Activated CD4-positive, alpha-beta T cell treated with anti-CD3 and anti-CD28 coated beads for 36 hours (primary cell): ENCODE data around the gene PUSL1. TPM values are rescaled to one million over a fixed set of nuclear protein-coding genes. Genes with fewer than 3 reads are reported as not detected.

Experiments
- microRNA-seq: library from miRNA; unstranded; fragments of <30 nt; microRNA quantifications from one replicate; pipeline ENCODE4 v1.2.0, GENCODE V29; 2021; ENCODE audit warnings: borderline replicate concordance
- total RNA-seq, 2 experiments: library from RNA; stranded (reverse); gene quantifications; one replicate each; pipeline ENCODE4 v1.2.3, GENCODE V29; 2021

PUSL1 gene
- total RNA-seq, 2 experiments from 2014 or later: 13.7 to 18.0 TPM

Small RNA genes lying within 50 kb of the gene (microRNA-seq; reads per million reads assigned to microRNA genes)
- gene MIR6726: 3.9 reads per million, percentile 7 among the genes with 10 or more reads in this experiment
- 1.1 reads per million for gene MIR6727
- not detected for gene MIR6808

Other genes with a start within 250 kb of the PUSL1 start
- gene RNF223, start 234.3 kb upstream of the PUSL1 start, total RNA-seq: not detected
- gene C1orf159, start 192.5 kb upstream of the PUSL1 start, total RNA-seq: 10 to 100 TPM; 11.3 to 13.5 TPM
- gene TTLL10, start 134.7 kb upstream of the PUSL1 start, total RNA-seq: not detected
- gene TNFRSF18, start 102.0 kb upstream of the PUSL1 start, total RNA-seq: 100 to 1,000 TPM in 1 of 2 experiments, 10 to 100 TPM in 1; 95.0 to 164 TPM
- 100 to 1,000 TPM; 340 to 418 TPM for gene TNFRSF4, start 94.4 kb upstream of the PUSL1 start, total RNA-seq
- gene SDF4, start 76.6 kb upstream of the PUSL1 start, total RNA-seq: 100 to 1,000 TPM; 108 to 128 TPM
- 10 to 100 TPM in 1 of 2 experiments, 1 to 10 TPM in 1; 9.4 to 12.2 TPM for gene B3GALT6, start 76.4 kb upstream of the PUSL1 start, total RNA-seq
- 1 to 10 TPM; 1.1 to 1.6 TPM for gene C1QTNF12, start 61.9 kb upstream of the PUSL1 start, total RNA-seq
- 10 to 100 TPM; 57.4 to 60.2 TPM for gene UBE2J2, start 34.7 kb upstream of the PUSL1 start, total RNA-seq
- gene SCNN1D, start 28.2 kb upstream of the PUSL1 start, total RNA-seq: 1 to 10 TPM; 3.6 to 3.8 TPM
- gene ACAP3, start 667 bp upstream of the PUSL1 start, total RNA-seq: 10 to 100 TPM; 17.5 to 24.3 TPM
- 100 to 1,000 TPM; 117 to 151 TPM for gene INTS11, start 16.1 kb downstream of the PUSL1 start, total RNA-seq
- gene CPTP, start 16.2 kb downstream of the PUSL1 start, total RNA-seq: 10 to 100 TPM in 1 of 2 experiments, 1 to 10 TPM in 1; 9.9 to 11.4 TPM
- under 1 TPM; 0.28 to 0.41 TPM for gene TAS1R3, start 22.7 kb downstream of the PUSL1 start, total RNA-seq
- gene DVL1, start 40.8 kb downstream of the PUSL1 start, total RNA-seq: 10 to 100 TPM; 35.3 to 35.5 TPM
- under 1 TPM; 0.25 to 0.49 TPM for gene MXRA8, start 50.0 kb downstream of the PUSL1 start, total RNA-seq
- 100 to 1,000 TPM in 1 of 2 experiments, 10 to 100 TPM in 1; 89.5 to 117 TPM for gene AURKAIP1, start 66.6 kb downstream of the PUSL1 start, total RNA-seq
- gene CCNL2, start 90.7 kb downstream of the PUSL1 start, total RNA-seq: 10 to 100 TPM; 73.6 to 89.7 TPM
- gene MRPL20, start 98.7 kb downstream of the PUSL1 start, total RNA-seq: 100 to 1,000 TPM; 126 to 143 TPM
- gene ANKRD65, start 112.7 kb downstream of the PUSL1 start, total RNA-seq: not detected
- gene VWA1, start 127.1 kb downstream of the PUSL1 start, total RNA-seq: under 1 TPM; 0.56 to 0.78 TPM
- gene ATAD3C, start 141.1 kb downstream of the PUSL1 start, total RNA-seq: under 1 TPM; 0.30 to 0.39 TPM
- gene ATAD3B, start 163.2 kb downstream of the PUSL1 start, total RNA-seq: 10 to 100 TPM; 26.2 to 39.2 TPM
- 10 to 100 TPM; 39.9 to 42.9 TPM for gene ATAD3A, start 203.6 kb downstream of the PUSL1 start, total RNA-seq
- gene TMEM240, start 232.0 kb downstream of the PUSL1 start, total RNA-seq: under 1 TPM; 0.42 to 0.46 TPM